ENCODE data around the gene TEX22. TPM values are rescaled to one million over a fixed set of nuclear protein-coding genes. Genes with fewer than 3 reads are reported as not detected.

The TEX22 gene
- polyA plus RNA-seq, 4 donors = 0.22 to 0.68 TPM; not detected in 2

GRCh38 chr14:105368910-105369652, 29.3 kb upstream of the TEX22 start:
- H3K27ac ChIP-seq (ENCODE audit: low read depth in 1 of 3, low read length in 2 of 3) = no peak overlapping the region
- no peaks in the 10 kb centered on the region for H3K27me3 ChIP-seq (ENCODE audit: control insufficient read depth in 3 of 3, insufficient read depth in 3 of 3, low read length in 3 of 3)
- H3K36me3 ChIP-seq (ENCODE audit: control insufficient read depth in 3 of 3, insufficient read depth in 2 of 3, low read depth in 1 of 3, low read length in 3 of 3) = peaks cover 2 to 49% (median 4%) of the 10 kb centered on the region in 3 donors
- H3K9me3 ChIP-seq (ENCODE audit: control insufficient read depth in 2 of 2, insufficient read depth in 1 of 2, low read depth in 1 of 2, low read length in 1 of 2) = no peaks in the 10 kb centered on the region
- no peak for FAIRE-seq
- H3K4me1 ChIP-seq (ENCODE audit: control insufficient read depth in 3 of 3, insufficient read depth in 2 of 3, low read depth in 1 of 3, low read length in 2 of 3) = peaks cover 0 to 5% (median 0%) of the 10 kb centered on the region in 3 donors
- WGBS, 3 donors = 94 to 95% (median 94%) methylated on average over 28 to 29 of the region's 29 CpGs
- DNase-seq = no peak
- no peak overlapping the region for H3K4me3 ChIP-seq (ENCODE audit: low read depth in 1 of 3, low read length in 3 of 3)

GRCh38 chr14:105369653-105370040, 28.7 kb upstream of the TEX22 start:
- DNase-seq (no peak), FAIRE-seq (no peak)
- 94 to 95% (median 94%) methylated on average over 25 to 28 of the region's 28 CpGs for WGBS, 3 donors
- H3K4me3 ChIP-seq (ENCODE audit: low read depth in 1 of 3, low read length in 3 of 3) = no peak overlapping the region
- no peak overlapping the region for H3K27ac ChIP-seq (ENCODE audit: low read depth in 1 of 3, low read length in 2 of 3)
- H3K27me3 ChIP-seq (ENCODE audit: control insufficient read depth in 3 of 3, insufficient read depth in 3 of 3, low read length in 3 of 3) = no peaks in the 10 kb centered on the region
- H3K4me1 ChIP-seq (ENCODE audit: control insufficient read depth in 3 of 3, insufficient read depth in 2 of 3, low read depth in 1 of 3, low read length in 2 of 3) = peaks cover 0 to under 1% (median 0%) of the 10 kb centered on the region in 3 donors
- no peaks in the 10 kb centered on the region for H3K9me3 ChIP-seq (ENCODE audit: control insufficient read depth in 2 of 2, insufficient read depth in 1 of 2, low read depth in 1 of 2, low read length in 1 of 2)
- H3K36me3 ChIP-seq (ENCODE audit: control insufficient read depth in 3 of 3, insufficient read depth in 2 of 3, low read depth in 1 of 3, low read length in 3 of 3) = peaks cover 2 to 49% (median 4%) of the 10 kb centered on the region in 3 donors

GRCh38 chr14:105374389-105374788, 23.9 kb upstream of the TEX22 start:
- Histone ChIP-seq H3K36me3 (ENCODE audit: control insufficient read depth in 3 of 3, insufficient read depth in 2 of 3, low read depth in 1 of 3, low read length in 3 of 3) (peaks cover 2 to 27% (median 4%) of the 10 kb centered on the region in 3 donors), H3K27ac (ENCODE audit: low read depth in 1 of 3, low read length in 2 of 3) (no peak overlapping the region), H3K4me3 (ENCODE audit: low read depth in 1 of 3, low read length in 3 of 3) (no peak overlapping the region), H3K4me1 (ENCODE audit: control insufficient read depth in 3 of 3, insufficient read depth in 2 of 3, low read depth in 1 of 3, low read length in 2 of 3) (no peaks in the 10 kb centered on the region), H3K9me3 (ENCODE audit: control insufficient read depth in 2 of 2, insufficient read depth in 1 of 2, low read depth in 1 of 2, low read length in 1 of 2) (no peaks in the 10 kb centered on the region), H3K27me3 (ENCODE audit: control insufficient read depth in 3 of 3, insufficient read depth in 3 of 3, low read length in 3 of 3) (no peaks in the 10 kb centered on the region)
- FAIRE-seq (no peak), DNase-seq (no peak)
- 79 to 89% (median 85%) methylated on average over 11 of the region's 11 CpGs for WGBS, 3 donors

GRCh38 chr14:105375635-105376057, 22.7 kb upstream of the TEX22 start:
- H3K4me1 ChIP-seq (ENCODE audit: control insufficient read depth in 3 of 3, insufficient read depth in 2 of 3, low read depth in 1 of 3, low read length in 2 of 3) = no peaks in the 10 kb centered on the region
- H3K27ac ChIP-seq (ENCODE audit: low read depth in 1 of 3, low read length in 2 of 3) = no peak overlapping the region
- peaks cover 0 to 28% (median 0%) of the 10 kb centered on the region in 3 donors for H3K36me3 ChIP-seq (ENCODE audit: control insufficient read depth in 3 of 3, insufficient read depth in 2 of 3, low read depth in 1 of 3, low read length in 3 of 3)
- DNase-seq (no peak), FAIRE-seq (no peak)
- no peak overlapping the region for H3K4me3 ChIP-seq (ENCODE audit: low read depth in 1 of 3, low read length in 3 of 3)
- H3K9me3 ChIP-seq (ENCODE audit: control insufficient read depth in 2 of 2, insufficient read depth in 1 of 2, low read depth in 1 of 2, low read length in 1 of 2) = no peaks in the 10 kb centered on the region
- 51 to 79% (median 56%) methylated on average over 4 of the region's 4 CpGs for WGBS, 3 donors
- H3K27me3 ChIP-seq (ENCODE audit: control insufficient read depth in 3 of 3, insufficient read depth in 3 of 3, low read length in 3 of 3) = no peaks in the 10 kb centered on the region

- Histone ChIP-seq H3K27me3 (ENCODE audit: control insufficient read depth in 3 of 3, insufficient read depth in 3 of 3, low read length in 3 of 3) (no peaks in the 10 kb centered on the region), H3K9me3 (ENCODE audit: control insufficient read depth in 2 of 2, insufficient read depth in 1 of 2, low read depth in 1 of 2, low read length in 1 of 2) (no peaks in the 10 kb centered on the region), H3K27ac (ENCODE audit: low read depth in 1 of 3, low read length in 2 of 3) (no peak overlapping the region), H3K4me3 (ENCODE audit: low read depth in 1 of 3, low read length in 3 of 3) (no peak overlapping the region), H3K4me1 (ENCODE audit: control insufficient read depth in 3 of 3, insufficient read depth in 2 of 3, low read depth in 1 of 3, low read length in 2 of 3) (no peaks in the 10 kb centered on the region), H3K36me3 (ENCODE audit: control insufficient read depth in 3 of 3, insufficient read depth in 2 of 3, low read depth in 1 of 3, low read length in 3 of 3) (peaks cover 0 to 27% (median 0%) of the 10 kb centered on the region in 3 donors)
- FAIRE-seq = no peak
- DNase-seq = no peak
- WGBS, 3 donors = 88 to 93% (median 89%) methylated on average over 31 to 34 of the region's 34 CpGs
Observed at GRCh38 chr14:105376521-105377440, 21.6 kb upstream of the TEX22 start.

GRCh38 chr14:105377555-105378182, 20.7 kb upstream of the TEX22 start:
- no peaks in the 10 kb centered on the region for H3K9me3 ChIP-seq (ENCODE audit: control insufficient read depth in 2 of 2, insufficient read depth in 1 of 2, low read depth in 1 of 2, low read length in 1 of 2)
- no peak overlapping the region for H3K27ac ChIP-seq (ENCODE audit: low read depth in 1 of 3, low read length in 2 of 3)
- H3K36me3 ChIP-seq (ENCODE audit: control insufficient read depth in 3 of 3, insufficient read depth in 2 of 3, low read depth in 1 of 3, low read length in 3 of 3) = peaks cover 0 to 33% (median 0%) of the 10 kb centered on the region in 3 donors
- H3K4me1 ChIP-seq (ENCODE audit: control insufficient read depth in 3 of 3, insufficient read depth in 2 of 3, low read depth in 1 of 3, low read length in 2 of 3) = no peaks in the 10 kb centered on the region
- no peak overlapping the region for H3K4me3 ChIP-seq (ENCODE audit: low read depth in 1 of 3, low read length in 3 of 3)
- 91 to 95% (median 93%) methylated on average over 21 to 23 of the region's 23 CpGs for WGBS, 3 donors
- FAIRE-seq = no peak
- no peak for DNase-seq
- H3K27me3 ChIP-seq (ENCODE audit: control insufficient read depth in 3 of 3, insufficient read depth in 3 of 3, low read length in 3 of 3) = no peaks in the 10 kb centered on the region

GRCh38 chr14:105378199-105378598, 20.1 kb upstream of the TEX22 start:
- Histone ChIP-seq H3K27ac (ENCODE audit: low read depth in 1 of 3, low read length in 2 of 3) (no peak overlapping the region), H3K4me3 (ENCODE audit: low read depth in 1 of 3, low read length in 3 of 3) (no peak overlapping the region), H3K9me3 (ENCODE audit: control insufficient read depth in 2 of 2, insufficient read depth in 1 of 2, low read depth in 1 of 2, low read length in 1 of 2) (no peaks in the 10 kb centered on the region), H3K4me1 (ENCODE audit: control insufficient read depth in 3 of 3, insufficient read depth in 2 of 3, low read depth in 1 of 3, low read length in 2 of 3) (no peaks in the 10 kb centered on the region), H3K36me3 (ENCODE audit: control insufficient read depth in 3 of 3, insufficient read depth in 2 of 3, low read depth in 1 of 3, low read length in 3 of 3) (peaks cover 0 to 38% (median 0%) of the 10 kb centered on the region in 3 donors), H3K27me3 (ENCODE audit: control insufficient read depth in 3 of 3, insufficient read depth in 3 of 3, low read length in 3 of 3) (no peaks in the 10 kb centered on the region)
- FAIRE-seq = no peak
- 72 to 86% (median 75%) methylated on average over 11 of the region's 11 CpGs for WGBS, 3 donors
- no peak for DNase-seq

Measured in small intestine (tissue), 7 donors.